Neural cell (in vitro differentiated cells): ENCODE data around the gene TRNAU1AP.

ENCODE experiments used
- EP300 ChIP-seq: fragments of 450-650 bp; conservative IDR thresholded peaks from 2 replicates; pipeline ENCODE4 v1.6.1; 2014; ENCODE audit warnings: antibody characterized with exemption, mild to moderate bottlenecking, moderate library complexity; ENCODE audit not compliant: poor library complexity, severe bottlenecking
- EZH2 ChIP-seq: fragments of 200-600, 300-800 bp; shearing (Covaris generic), sonication (generic); IDR thresholded peaks from 2 replicates; pipeline ENCODE4 v1.6.1; 2014; ENCODE audit warnings: antibody characterized with exemption, low read length, borderline replicate concordance, mild to moderate bottlenecking; ENCODE audit not compliant: insufficient read depth, poor library complexity, severe bottlenecking
- MXI1 ChIP-seq: fragments of 450-650 bp; conservative IDR thresholded peaks from 2 replicates; pipeline ENCODE4 v1.6.1; 2014; ENCODE audit warnings: antibody characterized with exemption, mild to moderate bottlenecking; ENCODE audit not compliant: poor library complexity, severe bottlenecking
- POLR2AphosphoS5 ChIP-seq: IDR thresholded peaks from 2 replicates; pipeline ENCODE4 v1.6.1; 2012
- RAD21 ChIP-seq: fragments of 450-650 bp; conservative IDR thresholded peaks from 2 replicates; pipeline ENCODE4 v1.6.1; 2014; ENCODE audit warnings: antibody characterized with exemption, mild to moderate bottlenecking, moderate library complexity
- TF ChIP-seq, protein P1 (sequence below): fragments of 450-650 bp; IDR thresholded peaks from 2 replicates; pipeline ENCODE4 v1.5.1; 2014; ENCODE audit warnings: antibody characterized with exemption, mild to moderate bottlenecking, moderate library complexity; ENCODE audit not compliant: poor library complexity, severe bottlenecking

DNA sequence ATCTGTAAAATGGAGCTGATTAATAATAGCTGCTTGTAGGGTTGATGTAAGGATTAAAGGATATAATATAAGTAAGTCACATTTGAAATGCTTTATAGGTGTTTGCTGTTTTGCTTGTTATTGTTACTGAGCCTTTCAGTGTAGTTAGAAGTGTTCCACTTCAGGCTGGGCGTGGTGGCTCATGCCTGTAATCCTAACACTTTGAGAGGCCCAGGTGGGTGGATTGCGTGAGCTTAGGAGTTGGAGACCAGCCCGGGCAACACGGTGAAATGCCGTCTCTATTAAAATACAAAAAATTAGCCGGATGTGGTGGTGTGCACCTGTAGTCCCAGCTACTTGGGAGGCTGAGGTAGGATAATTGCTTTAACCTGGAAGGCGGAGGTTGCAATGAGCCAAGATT, 12.2 kb downstream of the TRNAU1AP start:
- TF ChIP-seq, protein P1, sequence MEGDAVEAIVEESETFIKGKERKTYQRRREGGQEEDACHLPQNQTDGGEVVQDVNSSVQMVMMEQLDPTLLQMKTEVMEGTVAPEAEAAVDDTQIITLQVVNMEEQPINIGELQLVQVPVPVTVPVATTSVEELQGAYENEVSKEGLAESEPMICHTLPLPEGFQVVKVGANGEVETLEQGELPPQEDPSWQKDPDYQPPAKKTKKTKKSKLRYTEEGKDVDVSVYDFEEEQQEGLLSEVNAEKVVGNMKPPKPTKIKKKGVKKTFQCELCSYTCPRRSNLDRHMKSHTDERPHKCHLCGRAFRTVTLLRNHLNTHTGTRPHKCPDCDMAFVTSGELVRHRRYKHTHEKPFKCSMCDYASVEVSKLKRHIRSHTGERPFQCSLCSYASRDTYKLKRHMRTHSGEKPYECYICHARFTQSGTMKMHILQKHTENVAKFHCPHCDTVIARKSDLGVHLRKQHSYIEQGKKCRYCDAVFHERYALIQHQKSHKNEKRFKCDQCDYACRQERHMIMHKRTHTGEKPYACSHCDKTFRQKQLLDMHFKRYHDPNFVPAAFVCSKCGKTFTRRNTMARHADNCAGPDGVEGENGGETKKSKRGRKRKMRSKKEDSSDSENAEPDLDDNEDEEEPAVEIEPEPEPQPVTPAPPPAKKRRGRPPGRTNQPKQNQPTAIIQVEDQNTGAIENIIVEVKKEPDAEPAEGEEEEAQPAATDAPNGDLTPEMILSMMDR: no peak
- TF ChIP-seq RAD21 (no peak), EZH2 (no peak), MXI1 (no peak), EP300 (no peak), POLR2AphosphoS5 (no peak)
